GM23338 (cell line): Measurements from ENCODE around the gene PRSS33. TPM values are rescaled to one million over a fixed set of nuclear protein-coding genes. Genes with fewer than 3 reads are reported as not detected.

Experiments
- ATAC-seq: fragments of 200-7000 bp; cut with Tn5 transposase; 3 replicates; pipeline ENCODE4 v1.9.1; 2020
- DNase-seq: peaks from one replicate; pipeline ENCODE4 v3.0.0-alpha.2; 2015; ENCODE audit warnings: low spot score
- H2AFZ ChIP-seq: fragments of 200-600 bp; sonication (generic); 2 replicates; pipeline ENCODE4 v1.8.0; 2016; ENCODE audit warnings: antibody characterized with exemption, mild to moderate bottlenecking, moderate library complexity
- H3F3A ChIP-seq: fragments of 200-600 bp; sonication (generic); replicated peaks from 2 replicates; pipeline ENCODE4 v1.8.0; 2017; ENCODE audit warnings: antibody characterized with exemption, mixed run types, low read depth
- H3K27ac ChIP-seq: fragments of 200-600 bp; sonication (generic); 2 replicates; pipeline ENCODE4 v1.6.1; 2016; ENCODE audit warnings: low read depth
- H3K27me3 ChIP-seq: fragments of 200-600 bp; sonication (generic); 2 replicates; pipeline ENCODE4 v1.8.0; 2016; ENCODE audit warnings: mild to moderate bottlenecking, mixed run types, moderate library complexity; ENCODE audit not compliant: insufficient read depth
- H3K36me3 ChIP-seq: fragments of 200-600 bp; sonication (generic); 2 replicates; pipeline ENCODE4 v1.8.0; 2016; ENCODE audit warnings: mild to moderate bottlenecking; ENCODE audit not compliant: insufficient read depth
- H3K4me1 ChIP-seq: fragments of 200-600 bp; sonication (generic); 2 replicates; pipeline ENCODE4 v1.8.0; 2016; ENCODE audit warnings: mild to moderate bottlenecking, moderate library complexity; ENCODE audit not compliant: insufficient read depth
- H3K4me2 ChIP-seq: fragments of 200-600 bp; sonication (generic); 2 replicates; pipeline ENCODE4 v1.7.1; 2017; ENCODE audit warnings: mixed run types
- H3K4me3 ChIP-seq: fragments of 200-600 bp; sonication (generic); 2 replicates; pipeline ENCODE4 v1.6.1; 2016; ENCODE audit warnings: mixed run types
- H3K79me2 ChIP-seq: fragments of 200-600 bp; sonication (generic); replicated peaks from 2 replicates; pipeline ENCODE4 v1.8.0; 2017; ENCODE audit warnings: mild to moderate bottlenecking; ENCODE audit not compliant: insufficient read depth
- H3K9me2 ChIP-seq: fragments of 200-600 bp; sonication (generic); 2 replicates; pipeline ENCODE4 v1.8.0; 2017; ENCODE audit not compliant: insufficient read depth
- H4K20me1 ChIP-seq: fragments of 200-600 bp; sonication (generic); replicated peaks from 2 replicates; pipeline ENCODE4 v1.8.0; 2017; ENCODE audit warnings: mild to moderate bottlenecking; ENCODE audit not compliant: insufficient read depth
- H3K27ac Mint-ChIP-seq: 2 replicates; pipeline ENCODE4 v1.8.0; 2020; ENCODE audit warnings: inconsistent platforms, mild to moderate bottlenecking, moderate library complexity, mixed read lengths
- H3K27me3 Mint-ChIP-seq: 3 replicates; pipeline ENCODE4 v1.8.0; 2022; ENCODE audit warnings: low read depth, mild to moderate bottlenecking, moderate library complexity, mixed read lengths, inconsistent platforms; ENCODE audit not compliant: insufficient read depth, poor library complexity
- H3K36me3 Mint-ChIP-seq: 3 replicates; pipeline ENCODE4 v1.8.0; 2021; ENCODE audit warnings: low read depth, mild to moderate bottlenecking, inconsistent platforms, moderate library complexity, mixed read lengths
- H3K4me1 Mint-ChIP-seq: 3 replicates; pipeline ENCODE4 v1.8.0; 2020; ENCODE audit warnings: mild to moderate bottlenecking, inconsistent platforms, mixed read lengths
- H3K4me3 Mint-ChIP-seq: 3 replicates; pipeline ENCODE4 v1.8.0; 2021; ENCODE audit warnings: moderate library complexity, mild to moderate bottlenecking, inconsistent platforms, mixed read lengths
- H3K9me3 Mint-ChIP-seq: 3 replicates; pipeline ENCODE4 v1.8.0; 2020; ENCODE audit warnings: moderate library complexity, mild to moderate bottlenecking, inconsistent platforms, mixed read lengths
- CREB1 ChIP-seq: fragments of 250-450 bp; sonication (Bioruptor Pico); IDR thresholded peaks from 2 replicates; pipeline ENCODE4 v1.5.0; 2020; ENCODE audit warnings: low read depth, mild to moderate bottlenecking, moderate library complexity
- CTCF ChIP-seq, 2 experiments: fragments of 200-600 bp in 1 of 2; sonication (generic) in 1 of 2; conservative IDR thresholded peaks; 2 replicates each; pipeline versions ENCODE4 v1.5.1 to v1.6.1; 2016 to 2017; ENCODE audit warnings: antibody characterized with exemption in 2 of 2, low read depth in 2 of 2, mild to moderate bottlenecking in 2 of 2, moderate library complexity in 1 of 2
- ETS1 ChIP-seq: IDR thresholded peaks from 2 replicates; pipeline ENCODE4 v1.6.1; 2016; ENCODE audit warnings: antibody characterized with exemption
- EZH2 ChIP-seq: fragments of 200-600 bp; sonication (generic); IDR thresholded peaks from one replicate; pipeline ENCODE4 v1.8.0; 2017; ENCODE audit warnings: antibody characterized with exemption, mild to moderate bottlenecking, low read depth; ENCODE audit not compliant: unreplicated experiment
- EZH2phosphoT487 ChIP-seq: fragments of 200-600 bp; sonication (generic); IDR thresholded peaks from one replicate; pipeline ENCODE4 v1.8.1; 2018; ENCODE audit warnings: antibody characterized with exemption; ENCODE audit not compliant: unreplicated experiment
- JUNB ChIP-seq: IDR thresholded peaks from one replicate; pipeline ENCODE4 v1.6.1; 2016; ENCODE audit warnings: antibody characterized with exemption; ENCODE audit not compliant: unreplicated experiment
- NANOG ChIP-seq: IDR thresholded peaks from 2 replicates; pipeline ENCODE4 v1.6.1; 2016; ENCODE audit warnings: antibody characterized with exemption, borderline replicate concordance
- POLR2AphosphoS5 ChIP-seq: IDR thresholded peaks from 2 replicates; pipeline ENCODE4 v1.6.1; 2016; ENCODE audit warnings: antibody characterized with exemption, low read depth
- REST ChIP-seq: IDR thresholded peaks from one replicate; pipeline ENCODE4 v1.6.1; 2018; ENCODE audit warnings: antibody characterized with exemption; ENCODE audit not compliant: unreplicated experiment
- STAT1 ChIP-seq: IDR thresholded peaks from one replicate; pipeline ENCODE4 v1.6.1; 2016; ENCODE audit warnings: antibody characterized with exemption; ENCODE audit not compliant: unreplicated experiment
- ZNF114 ChIP-seq: fragments of 250-450 bp; sonication (Bioruptor Pico); IDR thresholded peaks from 2 replicates; pipeline ENCODE4 v1.5.0; 2020; ENCODE audit warnings: mild to moderate bottlenecking, moderate library complexity
- ZNF331 ChIP-seq: fragments of 250-450 bp; sonication (Bioruptor Pico); IDR thresholded peaks from 2 replicates; pipeline ENCODE4 v1.5.0; 2020; ENCODE audit warnings: low read depth, mild to moderate bottlenecking, moderate library complexity
- ZNF462 ChIP-seq: fragments of 250-450 bp; sonication (Bioruptor Pico); IDR thresholded peaks from 2 replicates; pipeline ENCODE4 v1.5.0; 2020; ENCODE audit warnings: mild to moderate bottlenecking, moderate library complexity
- polyA plus RNA-seq: library from polyadenylated mRNA; unstranded; fragments of >200 nt; fragmentation: Nextera tagmentation; extraction: Ambion mirVana; gene quantifications from 2 replicates; pipeline ENCODE4 v1.2.1, GENCODE V29; 2016
- total RNA-seq: library from RNA; depleted of rRNA; stranded (reverse); fragments of >200 nt; shearing (Covaris generic); gene quantifications from 2 replicates; pipeline ENCODE4 v1.2.3, GENCODE V29; 2014

PRSS33 gene
- total and polyA plus RNA-seq, 2 experiments from 2014 or later = 0.24 to 1.4 TPM

GRCh38 chr16:2767140-2767731 is 20.1 kb downstream of the PRSS33 start:
- H3K27me3 Mint-ChIP-seq = peaks cover 70% of the 10 kb centered on the region
- Histone ChIP-seq H3K79me2 (peaks cover 65% of the 10 kb centered on the region), H3K27ac (0 out of 2 replicates have a peak overlapping the region, but pooled peaks have one; percentile 19), H3K9me2 (peaks cover 34% of the 10 kb centered on the region), H3K27me3 (peaks cover 5% of the 10 kb centered on the region), H3K4me1 (no peaks in the 10 kb centered on the region), H3K4me2 (no peak overlapping the region), H3K4me3 (no peak overlapping the region), H3K36me3 (peaks cover 68% of the 10 kb centered on the region), H3F3A (peaks cover 79% of the 10 kb centered on the region), H4K20me1 (peaks cover 18% of the 10 kb centered on the region), H2AFZ (no peak overlapping the region)
- H3K27ac Mint-ChIP-seq = no peak overlapping the region
- H3K9me3 Mint-ChIP-seq = peaks cover 45% of the 10 kb centered on the region
- peaks cover 36% of the 10 kb centered on the region for H3K4me1 Mint-ChIP-seq
- ATAC-seq = no peak
- no peak for TF ChIP-seq STAT1
- TF ChIP-seq EZH2 = no peak
- TF ChIP-seq EZH2phosphoT487 = no peak
- TF ChIP-seq POLR2AphosphoS5 = no peak; the same call in 1 of the 2 replicates
- no peak for TF ChIP-seq REST
- no peak for TF ChIP-seq CTCF (conservative IDR thresholded peaks at IDR 0.05; ENCODE audit: low read depth in 2 of 2)
- no peak for TF ChIP-seq ZNF462 (CRISPR knock-in tag)
- TF ChIP-seq NANOG = no peak
- no peak for TF ChIP-seq ZNF331
- no peak for TF ChIP-seq CREB1 (CRISPR knock-in tag)
- TF ChIP-seq ZNF114 (CRISPR knock-in tag) = no peak
- no peak for TF ChIP-seq ETS1
- no peak for TF ChIP-seq JUNB
- no peak for DNase-seq
- H3K4me3 Mint-ChIP-seq = no peak overlapping the region
- peaks cover 100% of the 10 kb centered on the region for H3K36me3 Mint-ChIP-seq
